ENCODE results near the gene NT5C1B.

NT5C1B gene

GRCh38 chr2:18620867-18621632, 31.7 kb upstream of the NT5C1B start:
- TF ChIP-seq Cebpa-rat (IDR thresholded peaks at IDR 0.05) = no peak

GRCh38 chr2:18619091-18619490, 29.7 kb upstream of the NT5C1B start:
- Histone ChIP-seq H3K27me3 (no peaks in the 10 kb centered on the region), H3K27ac (no peak overlapping the region), H3K9me3 (no peaks in the 10 kb centered on the region)

More at GRCh38 chr2:18620867-18621632, 31.7 kb upstream of the NT5C1B start:
- H3K4me1 ChIP-seq = no peaks in the 10 kb centered on the region
- no peak overlapping the region for H3K4me2 ChIP-seq
- H3K9me3 ChIP-seq = no peaks in the 10 kb centered on the region
- no peaks in the 10 kb centered on the region for H3K27me3 ChIP-seq
- no peaks in the 10 kb centered on the region for H4K20me1 ChIP-seq
- H3K27ac ChIP-seq = no peak overlapping the region
- no peaks in the 10 kb centered on the region for H3K36me3 ChIP-seq
- no peak overlapping the region for H3K9ac ChIP-seq
- H3K4me3 ChIP-seq = no peak overlapping the region

GRCh38 chr2:18614041-18614440, 24.7 kb upstream of the NT5C1B start:
- Histone ChIP-seq H4K20me1 (no peaks in the 10 kb centered on the region), H3K4me3 (no peak overlapping the region), H3K4me2 (no peak overlapping the region), H3K27me3 (no peaks in the 10 kb centered on the region), H3K9me3 (no peaks in the 10 kb centered on the region), H3K27ac (no peak overlapping the region), H3K36me3 (no peaks in the 10 kb centered on the region), H3K4me1 (no peaks in the 10 kb centered on the region), H3K9ac (no peak overlapping the region)
- no peak for TF ChIP-seq Cebpa-rat (IDR thresholded peaks at IDR 0.05)

More at GRCh38 chr2:18619091-18619490, 29.7 kb upstream of the NT5C1B start:
- Histone ChIP-seq H3K36me3 (no peaks in the 10 kb centered on the region), H4K20me1 (no peaks in the 10 kb centered on the region), H3K4me3 (no peak overlapping the region), H3K4me1 (no peaks in the 10 kb centered on the region), H3K9ac (no peak overlapping the region), H3K4me2 (no peak overlapping the region)
- TF ChIP-seq Cebpa-rat (IDR thresholded peaks at IDR 0.05) = no peak

GRCh38 chr2:18612133-18612532, 22.8 kb upstream of the NT5C1B start:
- Histone ChIP-seq H3K27ac (no peak overlapping the region), H4K20me1 (no peaks in the 10 kb centered on the region), H3K4me3 (no peak overlapping the region), H3K36me3 (no peaks in the 10 kb centered on the region), H3K27me3 (no peaks in the 10 kb centered on the region), H3K4me1 (no peaks in the 10 kb centered on the region), H3K9ac (no peak overlapping the region), H3K9me3 (no peaks in the 10 kb centered on the region), H3K4me2 (no peak overlapping the region)
- no peak for TF ChIP-seq Cebpa-rat (IDR thresholded peaks at IDR 0.05)

- Histone ChIP-seq H4K20me1 (no peaks in the 10 kb centered on the region), H3K4me3 (no peak overlapping the region), H3K4me2 (no peak overlapping the region), H3K27me3 (no peaks in the 10 kb centered on the region), H3K9ac (no peak overlapping the region), H3K27ac (no peak overlapping the region), H3K9me3 (no peaks in the 10 kb centered on the region), H3K36me3 (no peaks in the 10 kb centered on the region), H3K4me1 (no peaks in the 10 kb centered on the region)
- TF ChIP-seq Cebpa-rat (IDR thresholded peaks at IDR 0.05) = no peak
Observed at GRCh38 chr2:18611604-18612003, 22.2 kb upstream of the NT5C1B start.

- no peaks in the 10 kb centered on the region for H3K4me1 ChIP-seq
- no peak for TF ChIP-seq Cebpa-rat (IDR thresholded peaks at IDR 0.05)
- no peak overlapping the region for H3K9ac ChIP-seq
- no peaks in the 10 kb centered on the region for H3K9me3 ChIP-seq
- no peaks in the 10 kb centered on the region for H3K27me3 ChIP-seq
- H3K36me3 ChIP-seq = no peaks in the 10 kb centered on the region
- H3K4me3 ChIP-seq = no peak overlapping the region
- H4K20me1 ChIP-seq = no peaks in the 10 kb centered on the region
- no peak overlapping the region for H3K4me2 ChIP-seq
- H3K27ac ChIP-seq = no peak overlapping the region
Observed at GRCh38 chr2:18611184-18611583, 21.8 kb upstream of the NT5C1B start.

GRCh38 chr2:18610651-18611050, 21.3 kb upstream of the NT5C1B start:
- Histone ChIP-seq H3K27me3 (no peaks in the 10 kb centered on the region), H3K4me1 (no peaks in the 10 kb centered on the region), H3K4me2 (no peak overlapping the region), H4K20me1 (no peaks in the 10 kb centered on the region), H3K9ac (no peak overlapping the region), H3K9me3 (no peaks in the 10 kb centered on the region), H3K36me3 (no peaks in the 10 kb centered on the region), H3K27ac (no peak overlapping the region), H3K4me3 (no peak overlapping the region)
- no peak for TF ChIP-seq Cebpa-rat (IDR thresholded peaks at IDR 0.05)

GRCh38 chr2:18610090-18610489, 20.7 kb upstream of the NT5C1B start:
- no peaks in the 10 kb centered on the region for H3K4me1 ChIP-seq
- no peaks in the 10 kb centered on the region for H4K20me1 ChIP-seq
- TF ChIP-seq Cebpa-rat (IDR thresholded peaks at IDR 0.05) = no peak
- no peaks in the 10 kb centered on the region for H3K9me3 ChIP-seq
- H3K27ac ChIP-seq = no peak overlapping the region
- H3K9ac ChIP-seq = no peak overlapping the region
- no peak overlapping the region for H3K4me3 ChIP-seq
- no peaks in the 10 kb centered on the region for H3K36me3 ChIP-seq
- H3K27me3 ChIP-seq = no peaks in the 10 kb centered on the region
- H3K4me2 ChIP-seq = no peak overlapping the region

GRCh38 chr2:18605115-18605514, 15.7 kb upstream of the NT5C1B start:
- no peak overlapping the region for H3K9ac ChIP-seq
- peaks cover 3% of the 10 kb centered on the region for H3K4me1 ChIP-seq
- H3K36me3 ChIP-seq = no peaks in the 10 kb centered on the region
- H3K27ac ChIP-seq = no peak overlapping the region
- H3K9me3 ChIP-seq = no peaks in the 10 kb centered on the region
- H4K20me1 ChIP-seq = no peaks in the 10 kb centered on the region
- H3K4me3 ChIP-seq = no peak overlapping the region
- H3K27me3 ChIP-seq = no peaks in the 10 kb centered on the region
- no peak overlapping the region for H3K4me2 ChIP-seq
- TF ChIP-seq Cebpa-rat (IDR thresholded peaks at IDR 0.05) = no peak

- Histone ChIP-seq H4K20me1 (no peaks in the 10 kb centered on the region), H3K27ac (no peak overlapping the region), H3K4me2 (no peak overlapping the region)
Observed at GRCh38 chr2:18604531-18604885, 15.1 kb upstream of the NT5C1B start.

More at GRCh38 chr2:18604531-18604885, 15.1 kb upstream of the NT5C1B start:
- H3K27me3 ChIP-seq = no peaks in the 10 kb centered on the region
- peaks cover 9% of the 10 kb centered on the region for H3K4me1 ChIP-seq
- no peaks in the 10 kb centered on the region for H3K36me3 ChIP-seq
- H3K9ac ChIP-seq = no peak overlapping the region
- no peaks in the 10 kb centered on the region for H3K9me3 ChIP-seq
- no peak overlapping the region for H3K4me3 ChIP-seq
- no peak for TF ChIP-seq Cebpa-rat (IDR thresholded peaks at IDR 0.05)
